ENCODE data around the gene CARMIL3.

CARMIL3 gene

GRCh38 chr14:24077086-24077485 lies 25.3 kb downstream of the CARMIL3 start:
- no peak for DNase-seq

- DNase-seq = no peak
Measured at GRCh38 chr14:24078146-24078545, 26.3 kb downstream of the CARMIL3 start.

GRCh38 chr14:24079491-24080141 lies 27.8 kb downstream of the CARMIL3 start:
- no peak for DNase-seq

GRCh38 chr14:24080142-24080530 lies 28.3 kb downstream of the CARMIL3 start:
- no peak for DNase-seq

GRCh38 chr14:24080888-24081738 lies 29.3 kb downstream of the CARMIL3 start:
- DNase-seq = peak; percentile 79

- no peak for DNase-seq
Measured at GRCh38 chr14:24081739-24082211, 30.0 kb downstream of the CARMIL3 start.

GRCh38 chr14:24082411-24083080 lies 30.7 kb downstream of the CARMIL3 start:
- DNase-seq = no peak

GRCh38 chr14:24083462-24083861 lies 31.7 kb downstream of the CARMIL3 start:
- DNase-seq = no peak

GRCh38 chr14:24084440-24084839 lies 32.6 kb downstream of the CARMIL3 start:
- no peak for DNase-seq

- no peak for DNase-seq
Measured at GRCh38 chr14:24085215-24085614, 33.4 kb downstream of the CARMIL3 start.

GRCh38 chr14:24086193-24086955 lies 34.6 kb downstream of the CARMIL3 start:
- DNase-seq = no peak

GRCh38 chr14:24087004-24087403 lies 35.2 kb downstream of the CARMIL3 start:
- DNase-seq = no peak

- DNase-seq = no peak
Measured at GRCh38 chr14:24088095-24088494, 36.3 kb downstream of the CARMIL3 start.

GRCh38 chr14:24089890-24090289 lies 38.1 kb downstream of the CARMIL3 start:
- no peak for DNase-seq

GRCh38 chr14:24092110-24092504 lies 40.3 kb downstream of the CARMIL3 start:
- no peak for DNase-seq

- no peak for DNase-seq
Measured at GRCh38 chr14:24092505-24093206, 40.8 kb downstream of the CARMIL3 start.

GRCh38 chr14:24093207-24093900 lies 41.5 kb downstream of the CARMIL3 start:
- DNase-seq = no peak

GRCh38 chr14:24093901-24094840 lies 42.4 kb downstream of the CARMIL3 start, which contains the start of gene PCK2:
PCK2 (plus strand) TSS chr14:24094311; CDS start chr14:24094406, 95 bp downstream.
- DNase-seq = peak; percentile 92

- peak; percentile 18 for DNase-seq
Measured at GRCh38 chr14:24094841-24095270, 43.0 kb downstream of the CARMIL3 start.
